ENCODE results near the gene HEYL. TPM values are rescaled to one million over a fixed set of nuclear protein-coding genes. Genes with fewer than 3 reads are reported as not detected.

Gene HEYL
- total RNA-seq, 6 donors from 2014 or later, result 3.8 to 31.9 (median 15.5) TPM

DNA sequence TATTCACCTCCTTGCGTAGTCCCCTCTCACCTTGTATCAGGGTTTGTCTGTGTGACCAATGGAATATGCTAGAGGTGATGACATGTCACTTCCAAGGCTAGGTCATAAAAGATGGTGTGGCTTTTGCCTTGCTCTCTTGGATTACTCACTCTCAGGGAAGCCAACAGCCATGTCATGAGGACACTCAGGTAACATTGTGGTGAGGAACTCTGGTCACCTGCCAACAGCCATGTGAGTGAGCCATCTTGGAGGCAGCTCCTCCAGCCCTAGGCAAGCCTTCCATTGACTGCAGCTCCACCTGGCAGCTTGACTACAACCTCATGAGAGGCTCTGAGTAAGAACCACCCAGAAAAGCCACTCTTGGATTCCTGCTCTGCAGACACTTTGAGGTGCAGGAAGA is 11.0 kb upstream of the HEYL start:
- DNase-seq, result no peak
- WGBS, 2 donors, result 100% methylated on average over 1 of the region's 1 CpG

DNA sequence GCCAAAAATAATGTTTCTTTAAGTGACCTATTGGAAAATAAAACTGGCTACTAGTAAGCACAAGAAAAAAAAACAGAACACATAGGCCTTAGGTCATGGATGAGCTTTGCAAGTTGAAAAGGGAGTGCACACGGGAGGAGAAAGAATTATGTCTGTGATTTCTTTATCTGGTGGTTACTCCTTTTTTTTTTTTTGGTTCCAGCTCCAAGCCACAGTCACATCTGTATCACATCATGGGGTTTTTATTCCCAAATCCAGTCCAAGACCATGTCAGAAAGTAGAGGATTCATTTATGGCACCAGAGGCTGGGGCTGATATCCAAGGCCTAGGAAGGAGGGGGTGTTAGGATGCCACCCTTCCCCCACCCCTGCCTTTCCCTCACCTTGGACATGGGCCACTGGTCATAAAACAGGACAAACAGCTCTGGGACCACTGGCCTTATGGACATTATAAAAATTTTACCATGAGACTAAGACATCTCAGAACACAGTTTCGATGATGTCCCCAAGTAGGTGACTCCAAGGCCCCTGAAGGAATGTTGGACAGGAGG is 10.3 kb upstream of the HEYL start:
- Histone ChIP-seq H3K36me3 (no peaks in the 10 kb centered on the region), H3K4me1 (peaks cover 0 to 10% (median 7%) of the 10 kb centered on the region in 4 donors), H3K27ac (no peak overlapping the region), H3K27me3 (no peaks in the 10 kb centered on the region), H3K9me3 (no peaks in the 10 kb centered on the region), H3K4me3 (no peak overlapping the region)
- ATAC-seq (ENCODE audit: low FRiP score in 2 of 2), result no peak
- DNase-seq, result no peak
- 85 to 91% methylated on average over 2 of the region's 2 CpGs for WGBS, 2 donors
- TF ChIP-seq, protein P1, sequence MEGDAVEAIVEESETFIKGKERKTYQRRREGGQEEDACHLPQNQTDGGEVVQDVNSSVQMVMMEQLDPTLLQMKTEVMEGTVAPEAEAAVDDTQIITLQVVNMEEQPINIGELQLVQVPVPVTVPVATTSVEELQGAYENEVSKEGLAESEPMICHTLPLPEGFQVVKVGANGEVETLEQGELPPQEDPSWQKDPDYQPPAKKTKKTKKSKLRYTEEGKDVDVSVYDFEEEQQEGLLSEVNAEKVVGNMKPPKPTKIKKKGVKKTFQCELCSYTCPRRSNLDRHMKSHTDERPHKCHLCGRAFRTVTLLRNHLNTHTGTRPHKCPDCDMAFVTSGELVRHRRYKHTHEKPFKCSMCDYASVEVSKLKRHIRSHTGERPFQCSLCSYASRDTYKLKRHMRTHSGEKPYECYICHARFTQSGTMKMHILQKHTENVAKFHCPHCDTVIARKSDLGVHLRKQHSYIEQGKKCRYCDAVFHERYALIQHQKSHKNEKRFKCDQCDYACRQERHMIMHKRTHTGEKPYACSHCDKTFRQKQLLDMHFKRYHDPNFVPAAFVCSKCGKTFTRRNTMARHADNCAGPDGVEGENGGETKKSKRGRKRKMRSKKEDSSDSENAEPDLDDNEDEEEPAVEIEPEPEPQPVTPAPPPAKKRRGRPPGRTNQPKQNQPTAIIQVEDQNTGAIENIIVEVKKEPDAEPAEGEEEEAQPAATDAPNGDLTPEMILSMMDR (IDR thresholded peaks at IDR 0.05), result no peak

More for the DNA sequence above, 11.0 kb upstream of the HEYL start:
- no peak overlapping the region for H3K27ac ChIP-seq
- ATAC-seq (ENCODE audit: low FRiP score in 2 of 2), result no peak
- no peak overlapping the region for H3K4me3 ChIP-seq
- no peaks in the 10 kb centered on the region for H3K36me3 ChIP-seq
- no peaks in the 10 kb centered on the region for H3K9me3 ChIP-seq
- peaks cover 0 to 10% (median 6%) of the 10 kb centered on the region in 4 donors for H3K4me1 ChIP-seq
- TF ChIP-seq EP300 (IDR thresholded peaks at IDR 0.05) (no peak), POLR2AphosphoS5 (IDR thresholded peaks at IDR 0.05) (no peak), POLR2A (IDR thresholded peaks at IDR 0.05) (no peak)
- TF ChIP-seq, protein P1 (IDR thresholded peaks at IDR 0.05), result no peak
- H3K27me3 ChIP-seq, result no peaks in the 10 kb centered on the region

DNA sequence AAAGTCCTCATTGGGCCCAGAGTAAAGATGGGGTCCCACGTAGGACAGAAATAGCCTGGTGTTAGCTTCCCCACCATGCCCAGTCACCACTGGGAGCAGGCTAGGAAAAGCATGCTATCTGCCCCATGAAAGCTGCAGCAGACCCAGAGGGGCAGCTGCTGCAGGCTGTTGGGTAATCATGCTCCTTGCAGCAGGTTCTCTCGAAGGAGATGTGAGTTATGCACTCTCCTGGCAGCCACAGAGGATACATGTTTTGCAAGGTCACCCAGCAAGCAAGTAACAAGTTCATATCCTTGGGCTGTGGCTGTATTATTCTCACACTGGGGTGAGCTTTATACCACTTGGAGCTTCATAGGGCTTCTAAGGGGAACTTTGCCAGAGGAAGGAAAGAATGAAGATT is 9.1 kb upstream of the HEYL start:
- no peak overlapping the region for H3K4me3 ChIP-seq
- 68 to 72% methylated on average over 2 of the region's 2 CpGs for WGBS, 2 donors
- DNase-seq (no peak), ATAC-seq (ENCODE audit: low FRiP score in 2 of 2) (no peak)
- no peaks in the 10 kb centered on the region for H3K27me3 ChIP-seq
- no peaks in the 10 kb centered on the region for H3K9me3 ChIP-seq
- TF ChIP-seq POLR2AphosphoS5 (IDR thresholded peaks at IDR 0.05) (no peak), POLR2A (IDR thresholded peaks at IDR 0.05) (no peak), EP300 (IDR thresholded peaks at IDR 0.05) (no peak)
- TF ChIP-seq, protein P1 (IDR thresholded peaks at IDR 0.05), result no peak
- H3K36me3 ChIP-seq, result no peaks in the 10 kb centered on the region
- peaks cover 0 to 9% (median 7%) of the 10 kb centered on the region in 4 donors for H3K4me1 ChIP-seq
- no peak overlapping the region for H3K27ac ChIP-seq

DNA sequence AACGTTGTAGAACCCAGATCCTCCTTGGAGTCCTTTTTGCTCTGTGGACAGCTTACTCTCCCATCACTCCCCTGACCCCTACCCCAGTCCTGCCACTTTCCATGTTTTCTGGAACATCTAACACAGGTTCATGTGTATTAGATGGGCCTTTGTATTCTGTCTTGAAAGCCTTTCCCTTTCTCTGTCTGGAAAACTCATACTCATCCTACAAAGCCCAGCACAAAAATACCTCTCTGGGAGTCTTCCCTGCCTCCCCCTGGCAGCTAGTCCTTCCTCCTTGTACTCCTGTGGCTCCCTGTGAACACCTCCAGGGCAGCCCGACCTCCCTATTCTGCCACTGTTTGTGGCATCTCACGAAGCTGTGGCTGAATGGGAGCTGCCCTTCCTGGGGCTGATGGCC is 7.8 kb upstream of the HEYL start:
- 76 to 84% methylated on average over 3 of the region's 3 CpGs for WGBS, 2 donors
- no peaks in the 10 kb centered on the region for H3K27me3 ChIP-seq
- DNase-seq (no peak), ATAC-seq (ENCODE audit: low FRiP score in 2 of 2) (no peak)
- peaks cover 0 to 9% (median 5%) of the 10 kb centered on the region in 4 donors for H3K4me1 ChIP-seq
- TF ChIP-seq, protein P1 (IDR thresholded peaks at IDR 0.05), result no peak
- no peak for TF ChIP-seq POLR2AphosphoS5 (IDR thresholded peaks at IDR 0.05)
- no peak overlapping the region for H3K4me3 ChIP-seq
- no peaks in the 10 kb centered on the region for H3K9me3 ChIP-seq
- peak overlapping the region; percentile 3 to 77 (median 61) for H3K27ac ChIP-seq
- no peaks in the 10 kb centered on the region for H3K36me3 ChIP-seq

Measured in upper lobe of left lung (tissue), 6 donors.